Measurements from ENCODE around the gene ASPM. TPM values are rescaled to one million over a fixed set of nuclear protein-coding genes. Genes with fewer than 3 reads are reported as not detected.

Gene ASPM
- total RNA-seq, 1 experiment from 2014 or later: 32.8 TPM

- H3K9me3 Mint-ChIP-seq (ENCODE audit: unreplicated experiment): peaks cover 7% of the 10 kb centered on the region
- no peak overlapping the region for H3K27ac Mint-ChIP-seq (ENCODE audit: low read depth, unreplicated experiment)
- intact Hi-C loops (cut with micrococcal nuclease): no loop called here
- POLR2A ChIA-PET: no interaction called here
- CTCF ChIA-PET: no interaction called here
- no TSS peak for BruUV-seq (replicated peaks)
- no peak overlapping the region for H3K4me3 Mint-ChIP-seq (ENCODE audit: unreplicated experiment)
- no peaks in the 10 kb centered on the region for H3K4me1 Mint-ChIP-seq (ENCODE audit: insufficient read depth, unreplicated experiment)
- no peaks in the 10 kb centered on the region for H3K36me3 Mint-ChIP-seq (ENCODE audit: insufficient read depth, unreplicated experiment)
- TF ChIP-seq, protein P1, sequence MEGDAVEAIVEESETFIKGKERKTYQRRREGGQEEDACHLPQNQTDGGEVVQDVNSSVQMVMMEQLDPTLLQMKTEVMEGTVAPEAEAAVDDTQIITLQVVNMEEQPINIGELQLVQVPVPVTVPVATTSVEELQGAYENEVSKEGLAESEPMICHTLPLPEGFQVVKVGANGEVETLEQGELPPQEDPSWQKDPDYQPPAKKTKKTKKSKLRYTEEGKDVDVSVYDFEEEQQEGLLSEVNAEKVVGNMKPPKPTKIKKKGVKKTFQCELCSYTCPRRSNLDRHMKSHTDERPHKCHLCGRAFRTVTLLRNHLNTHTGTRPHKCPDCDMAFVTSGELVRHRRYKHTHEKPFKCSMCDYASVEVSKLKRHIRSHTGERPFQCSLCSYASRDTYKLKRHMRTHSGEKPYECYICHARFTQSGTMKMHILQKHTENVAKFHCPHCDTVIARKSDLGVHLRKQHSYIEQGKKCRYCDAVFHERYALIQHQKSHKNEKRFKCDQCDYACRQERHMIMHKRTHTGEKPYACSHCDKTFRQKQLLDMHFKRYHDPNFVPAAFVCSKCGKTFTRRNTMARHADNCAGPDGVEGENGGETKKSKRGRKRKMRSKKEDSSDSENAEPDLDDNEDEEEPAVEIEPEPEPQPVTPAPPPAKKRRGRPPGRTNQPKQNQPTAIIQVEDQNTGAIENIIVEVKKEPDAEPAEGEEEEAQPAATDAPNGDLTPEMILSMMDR (IDR thresholded peaks at IDR 0.05; ENCODE audit: unreplicated experiment): no peak
- no peaks in the 10 kb centered on the region for H3K27me3 Mint-ChIP-seq (ENCODE audit: insufficient read depth, unreplicated experiment)
- DNase-seq (ENCODE audit: unreplicated experiment): no peak
These were observed 69.9 kb downstream of the ASPM start for GRCh38 chr1:197076585-197076984.

GRCh38 chr1:197073978-197074377, 72.5 kb downstream of the ASPM start:
- DNase-seq (ENCODE audit: unreplicated experiment): no peak
- intact Hi-C loops (cut with micrococcal nuclease): no loop called here
- Mint-ChIP-seq H3K4me1 (ENCODE audit: insufficient read depth, unreplicated experiment) (no peaks in the 10 kb centered on the region), H3K27me3 (ENCODE audit: insufficient read depth, unreplicated experiment) (no peaks in the 10 kb centered on the region), H3K9me3 (ENCODE audit: unreplicated experiment) (peaks cover 15% of the 10 kb centered on the region), H3K36me3 (ENCODE audit: insufficient read depth, unreplicated experiment) (no peaks in the 10 kb centered on the region), H3K27ac (ENCODE audit: low read depth, unreplicated experiment) (no peak overlapping the region), H3K4me3 (ENCODE audit: unreplicated experiment) (no peak overlapping the region)
- ChIA-PET POLR2A (interaction anchor here (0.7 kb wide), 1 partner anchor 16 kb away, joined by 3 read pairs; no protein-coding TSS in a partner anchor), CTCF (interaction anchor here (0.8 to 0.9 kb wide), 2 partner anchors 10 to 45 kb away, joined by 3 read pairs; no protein-coding TSS in a partner anchor)
- BruUV-seq (replicated peaks): no TSS peak
- TF ChIP-seq, protein P1 (IDR thresholded peaks at IDR 0.05; ENCODE audit: unreplicated experiment): no peak

- BruUV-seq (replicated peaks): no TSS peak
- no peak overlapping the region for H3K27ac Mint-ChIP-seq (ENCODE audit: low read depth, unreplicated experiment)
- intact Hi-C loops (cut with micrococcal nuclease): loop anchor here (10.0 kb wide), 1 partner anchor 243 kb away; no protein-coding TSS in a partner anchor
These were observed 79.0 kb downstream of the ASPM start for GRCh38 chr1:197067457-197067818.

GRCh38 chr1:197066719-197067456, 79.6 kb downstream of the ASPM start, which contains the start of gene F13B:
Gene F13B, minus strand, starts transcription at chr1:197067260. Its CDS starts 37 bp downstream, at chr1:197067223.
- H3K4me3 Mint-ChIP-seq (ENCODE audit: unreplicated experiment): no peak within 1 kb of the TSS
- H3K4me1 Mint-ChIP-seq (ENCODE audit: insufficient read depth, unreplicated experiment): no peaks in the 10 kb centered on the region
- ChIA-PET POLR2A (no interaction called here), CTCF (no interaction called here)
- DNase-seq (ENCODE audit: unreplicated experiment): no peak
- intact Hi-C loops (cut with micrococcal nuclease): loop anchor here (10.0 kb wide), 1 partner anchor 242 kb away; no protein-coding TSS in a partner anchor
- TF ChIP-seq, protein P1 (IDR thresholded peaks at IDR 0.05; ENCODE audit: unreplicated experiment): peak; percentile 9
- peaks cover 7% of the 10 kb centered on the region for H3K9me3 Mint-ChIP-seq (ENCODE audit: unreplicated experiment)
- no peaks in the 10 kb centered on the region for H3K36me3 Mint-ChIP-seq (ENCODE audit: insufficient read depth, unreplicated experiment)
- H3K27me3 Mint-ChIP-seq (ENCODE audit: insufficient read depth, unreplicated experiment): no peaks in the 10 kb centered on the region
- H3K27ac Mint-ChIP-seq (ENCODE audit: low read depth, unreplicated experiment): no peak within 1 kb of the TSS
- BruUV-seq (replicated peaks): no TSS peak

More at GRCh38 chr1:197067457-197067818, 79.0 kb downstream of the ASPM start:
- Mint-ChIP-seq H3K27me3 (ENCODE audit: insufficient read depth, unreplicated experiment) (no peaks in the 10 kb centered on the region), H3K4me3 (ENCODE audit: unreplicated experiment) (no peak overlapping the region), H3K9me3 (ENCODE audit: unreplicated experiment) (peaks cover 10% of the 10 kb centered on the region), H3K36me3 (ENCODE audit: insufficient read depth, unreplicated experiment) (no peaks in the 10 kb centered on the region), H3K4me1 (ENCODE audit: insufficient read depth, unreplicated experiment) (no peaks in the 10 kb centered on the region)
- DNase-seq (ENCODE audit: unreplicated experiment): no peak
- TF ChIP-seq, protein P1 (IDR thresholded peaks at IDR 0.05; ENCODE audit: unreplicated experiment): no peak
- ChIA-PET CTCF (no interaction called here), POLR2A (no interaction called here)

Measured in MCF 10A (cell line).